NCI-H1417 (cell line): Measurements from ENCODE around the gene CREB3L1.
"Not testable (repeated sequence)": the region's sequence is repeated elsewhere in the genome, so short reads cannot be mapped to it uniquely, and the experiment has no call there.

ENCODE experiments used
- DNase-seq, 3 experiments: peaks; one replicate each; lab custom pipeline; 2025; lab: John Stamatoyannopoulos, UW

The CREB3L1 gene

DNA sequence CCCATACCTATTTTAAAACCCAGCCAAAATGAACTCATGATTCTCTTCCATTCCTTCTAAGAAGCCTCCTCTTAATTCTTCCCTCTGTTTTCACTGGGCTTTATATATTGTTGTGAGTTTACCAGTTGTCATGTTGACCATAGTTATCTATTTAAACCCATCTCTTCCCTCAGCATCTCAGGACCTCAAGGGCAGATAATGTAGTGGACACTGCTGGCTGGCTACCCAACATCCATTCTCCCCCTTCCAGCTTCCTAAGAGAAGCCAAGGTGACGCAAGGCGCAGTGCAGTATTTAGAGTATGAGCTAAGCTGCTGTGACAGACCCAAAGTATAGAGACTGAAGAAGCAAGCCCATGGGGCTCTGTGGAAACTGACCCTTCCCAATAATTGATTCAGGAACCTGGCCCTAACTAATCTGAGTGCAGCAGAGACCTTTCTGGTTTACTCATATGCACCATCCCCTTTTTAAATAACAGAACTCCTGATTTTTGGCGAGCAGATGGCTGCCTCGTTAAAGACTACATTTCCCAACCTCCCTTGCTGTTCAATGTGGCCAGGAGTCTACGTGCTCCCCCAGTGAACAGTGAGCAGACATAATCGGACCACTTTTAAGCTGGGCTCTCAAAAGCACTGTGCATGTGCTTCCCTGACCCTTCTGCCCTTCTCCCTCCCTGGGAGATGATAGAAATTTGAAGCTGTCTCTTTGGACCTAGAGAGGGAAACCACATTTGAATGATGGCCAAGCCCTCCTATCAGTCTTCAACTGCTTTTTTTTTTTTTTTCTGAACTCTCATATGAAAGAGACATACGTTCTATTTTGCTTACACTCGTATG lies 28.1 kb upstream of the CREB3L1 start:
- DNase-seq = no peak

DNA sequence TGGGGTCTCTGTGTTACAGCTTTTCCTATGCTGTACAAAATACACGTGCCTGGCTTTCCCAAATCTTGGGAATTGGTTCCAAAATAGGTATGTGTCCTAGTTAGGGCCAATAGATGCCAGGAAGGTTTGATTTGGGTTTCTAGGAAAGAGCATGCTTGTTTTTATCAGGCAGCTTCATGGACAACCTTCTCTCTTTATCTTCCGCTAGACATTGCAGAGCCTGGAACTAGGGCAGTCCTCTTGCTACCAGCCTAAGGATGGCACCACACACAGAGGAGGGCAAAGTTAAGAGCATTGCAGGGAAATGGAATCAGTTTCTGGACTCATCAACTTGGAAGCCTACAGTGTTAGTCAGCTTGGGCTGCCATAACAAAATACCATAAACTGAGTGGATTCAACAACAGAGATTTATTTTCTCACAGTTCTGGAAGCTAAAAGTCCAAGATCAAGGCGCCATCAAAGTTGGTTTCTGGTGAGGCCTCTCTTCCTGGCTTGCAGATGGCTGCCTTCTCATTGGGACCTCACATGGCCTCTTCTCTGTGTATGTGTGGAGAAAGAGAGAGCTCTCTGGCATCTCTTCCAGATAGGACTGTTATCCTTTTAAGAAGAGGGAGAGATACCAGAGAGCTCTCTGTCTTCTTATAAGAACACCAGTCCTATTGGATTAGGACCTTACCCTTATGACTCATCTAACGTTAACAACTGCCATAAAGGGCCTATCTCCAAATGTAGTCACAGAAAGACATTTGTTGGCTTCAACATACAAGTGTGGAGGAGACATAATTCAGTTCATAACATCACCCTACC lies 27.3 kb upstream of the CREB3L1 start:
- DNase-seq = no peak

DNA sequence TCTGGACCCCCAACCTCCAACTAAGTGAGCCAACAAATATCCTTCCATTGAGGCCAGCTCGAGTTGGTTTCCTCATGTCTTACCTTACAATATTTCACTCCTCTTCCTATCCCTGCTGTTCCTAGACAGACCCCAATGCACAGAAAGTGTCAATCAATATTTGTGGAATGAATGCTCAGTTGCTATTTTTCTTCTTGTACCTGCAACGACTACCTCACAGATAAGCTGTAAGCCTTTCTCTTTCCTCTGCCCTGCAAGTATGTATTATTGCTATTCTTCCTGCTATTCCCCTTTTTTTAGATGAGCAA lies 26.8 kb upstream of the CREB3L1 start:
- DNase-seq = no peak

DNA sequence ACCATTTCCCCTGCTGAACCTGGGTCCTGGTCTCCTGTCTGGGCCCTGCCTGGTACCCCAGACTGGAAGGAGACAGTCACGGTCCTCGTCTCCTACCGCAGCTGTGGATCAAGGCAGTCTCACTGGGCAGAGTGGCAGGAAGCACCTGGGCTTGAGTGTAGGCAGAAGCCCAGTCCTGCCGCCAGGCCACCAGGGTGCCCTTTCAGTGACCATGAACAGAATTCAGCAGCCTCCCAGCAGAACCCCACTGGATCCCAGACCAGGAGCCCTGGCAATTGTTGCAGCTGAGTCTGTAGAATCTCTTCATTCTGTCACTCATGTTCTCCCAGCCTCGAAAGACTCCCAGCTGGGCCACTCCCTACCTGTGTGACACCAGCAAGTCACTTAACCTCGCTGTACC lies 25.5 kb upstream of the CREB3L1 start:
- DNase-seq = no peak

DNA sequence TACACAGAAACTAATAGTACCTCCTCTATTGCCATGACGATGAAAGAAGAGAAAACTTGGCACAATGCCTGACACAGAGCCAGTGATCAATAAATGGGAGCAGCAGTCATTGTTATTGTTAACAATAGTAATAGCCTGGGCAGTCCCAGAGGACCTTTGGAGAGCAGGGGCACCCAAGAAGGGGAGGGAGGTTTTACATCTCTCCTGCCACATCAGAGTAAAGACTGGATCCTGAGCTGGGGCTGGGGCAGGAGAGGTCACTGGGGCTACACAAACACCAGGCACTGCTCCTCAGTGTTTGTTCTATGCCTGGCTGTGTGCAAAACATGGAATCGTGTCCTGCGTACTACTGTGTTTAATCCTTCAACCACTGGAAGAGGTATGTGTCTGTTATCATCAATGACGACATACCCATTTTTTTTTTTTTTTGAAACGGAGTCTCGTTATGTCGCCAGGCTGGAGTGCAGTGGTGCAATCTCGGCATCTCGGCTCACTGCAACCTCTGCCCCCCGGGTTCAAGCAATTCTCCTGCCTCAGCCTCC lies 25.0 kb upstream of the CREB3L1 start:
- peak; percentile 36 to 71 (median 36) for DNase-seq

DNA sequence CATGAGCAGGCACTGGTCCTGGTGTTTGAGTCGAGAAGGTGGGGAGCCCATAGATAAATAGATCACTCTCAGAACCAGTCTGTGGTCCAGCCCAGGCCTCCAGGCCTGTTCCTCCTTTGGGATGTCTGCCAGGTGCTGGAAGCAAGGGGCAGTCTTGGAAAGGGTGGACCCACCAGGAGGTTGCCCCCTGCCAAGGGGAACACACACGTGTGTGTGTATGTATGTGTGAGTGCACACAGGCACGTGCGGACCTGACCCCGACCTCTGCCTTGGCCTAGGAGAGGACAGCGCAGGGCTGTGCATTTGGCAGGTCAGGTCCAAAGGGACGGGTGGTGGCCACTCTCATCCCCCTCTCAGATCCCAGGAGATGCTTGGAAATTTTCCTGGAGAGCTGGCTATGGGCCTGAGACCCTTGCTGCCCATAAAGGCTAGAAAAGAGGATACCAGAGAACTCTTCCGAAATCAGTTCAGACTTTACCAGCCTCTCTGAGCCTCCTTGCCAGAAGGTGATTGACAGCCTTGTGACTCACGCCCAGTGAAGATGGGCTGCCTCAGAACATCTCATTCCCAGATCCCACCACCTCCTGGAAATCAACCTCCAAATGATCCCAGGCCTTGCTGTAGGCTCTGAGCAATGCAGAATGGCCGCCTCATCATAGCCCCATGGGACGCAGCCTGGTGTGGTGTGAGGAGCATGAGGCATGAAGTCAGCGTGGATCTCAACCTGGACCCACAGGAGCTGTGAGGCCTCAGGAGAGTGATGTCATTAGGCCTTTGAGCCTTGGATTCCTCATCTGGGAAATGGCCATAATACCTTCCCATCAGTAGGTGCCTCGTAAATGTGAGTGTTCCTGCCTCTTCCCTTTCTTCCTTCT lies 24.0 kb upstream of the CREB3L1 start:
- DNase-seq = no peak

DNA sequence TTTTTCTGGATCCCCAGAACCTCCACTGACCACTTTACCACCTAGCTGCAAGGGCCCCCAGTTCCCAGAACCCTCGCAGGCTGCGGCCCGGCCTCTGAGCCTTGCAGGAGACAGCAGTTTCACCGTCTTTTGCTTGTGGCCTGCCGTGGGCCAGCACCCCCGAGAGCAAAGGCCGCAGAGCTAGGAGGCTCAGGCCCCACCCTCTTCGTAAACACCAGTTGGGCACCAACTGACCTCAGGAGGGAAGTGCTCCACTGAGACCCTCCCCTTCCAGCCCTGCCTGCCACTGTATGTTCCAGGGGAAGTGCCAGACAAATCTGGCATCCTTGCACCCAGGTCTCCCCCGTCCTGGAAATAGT lies 23.4 kb upstream of the CREB3L1 start:
- DNase-seq = no peak

DNA sequence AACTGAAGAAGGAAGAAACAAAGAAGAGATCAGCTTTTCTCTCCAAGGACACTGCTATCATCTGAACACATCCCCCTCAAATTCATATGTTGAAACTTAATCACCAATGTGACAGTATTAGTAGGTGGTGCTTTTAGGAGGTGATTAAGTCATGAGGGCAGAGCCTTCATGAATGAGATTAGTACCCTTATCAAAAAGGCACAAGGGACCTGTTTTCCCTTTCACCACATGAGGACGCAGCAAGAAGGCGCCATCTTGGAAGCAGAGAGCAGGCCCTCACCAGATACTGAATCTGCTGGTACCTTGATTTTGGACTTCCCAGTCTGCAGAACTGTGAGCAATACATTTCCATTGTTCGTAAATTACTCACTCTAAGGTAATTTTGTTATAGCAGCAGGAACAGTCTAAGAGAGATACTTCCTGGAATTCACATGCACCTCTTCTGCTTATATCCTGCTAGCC lies 20.9 kb upstream of the CREB3L1 start:
- no peak for DNase-seq

DNA sequence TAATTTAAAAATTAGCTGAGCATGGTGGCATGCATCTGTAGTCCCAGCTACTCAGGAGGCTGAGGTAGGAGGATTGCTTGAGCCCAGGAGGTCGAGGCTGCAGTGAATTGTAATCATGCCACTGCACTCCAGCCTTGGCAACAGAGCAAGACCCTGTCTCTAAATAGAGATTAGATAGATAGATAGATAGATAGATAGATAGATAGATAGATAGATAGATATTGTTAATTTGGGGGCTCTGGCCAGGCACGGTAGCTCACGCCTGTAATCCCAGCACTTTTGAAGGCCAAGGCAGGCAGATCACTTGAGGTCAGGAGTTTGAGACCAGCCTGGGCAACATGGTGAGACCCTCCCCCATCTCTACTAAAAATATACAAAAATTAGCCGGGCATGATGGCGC lies 18.1 kb upstream of the CREB3L1 start:
- DNase-seq = not testable (repeated sequence)

DNA sequence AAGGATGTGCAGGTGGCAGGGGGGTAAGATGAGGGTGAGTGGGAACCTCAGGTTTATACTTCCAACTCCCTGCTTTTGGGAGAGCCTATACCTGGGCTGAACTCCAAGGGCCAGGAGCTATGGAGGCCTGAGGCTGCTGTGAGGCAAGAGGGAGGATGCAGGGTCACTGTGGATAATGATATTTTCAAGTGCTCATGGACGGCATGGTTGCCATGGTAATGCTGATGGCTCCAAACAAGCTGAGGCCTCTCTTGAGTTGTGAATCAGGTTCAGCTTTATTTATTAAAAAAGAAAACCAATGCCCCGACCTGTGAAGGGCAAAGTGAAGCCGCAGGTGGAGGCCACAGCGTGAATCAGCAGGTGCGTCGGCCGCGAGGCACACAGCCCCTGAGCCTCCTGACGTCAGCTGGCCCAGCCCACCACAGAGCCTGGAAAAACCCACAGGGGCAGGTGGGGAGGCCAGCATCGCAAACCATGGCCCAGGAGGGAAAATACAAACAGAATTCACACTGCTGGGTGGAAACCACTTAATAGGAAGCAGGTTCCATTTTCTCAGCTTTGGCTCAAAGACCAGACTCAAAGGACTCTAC lies 17.4 kb upstream of the CREB3L1 start:
- peak; percentile 28 to 85 (median 64) for DNase-seq

DNA sequence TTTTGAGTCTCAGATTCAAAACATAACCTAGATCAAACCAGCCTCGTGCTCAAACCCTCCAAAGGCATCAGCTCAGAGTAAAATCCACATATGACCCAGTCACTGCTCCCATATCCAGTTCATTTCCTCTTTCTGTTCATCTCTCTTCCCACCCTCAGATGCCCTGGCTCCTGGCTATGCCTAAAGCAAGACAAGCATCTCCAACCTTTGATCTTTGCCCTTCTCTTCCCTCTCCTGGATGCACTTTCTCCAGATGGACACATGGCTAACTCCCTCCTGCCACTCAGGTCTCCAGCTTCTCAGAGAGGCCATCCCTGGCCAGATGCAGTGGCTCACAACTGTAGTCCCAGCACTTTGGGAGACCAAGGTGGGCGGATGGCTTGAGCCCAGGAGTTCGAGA lies 14.3 kb upstream of the CREB3L1 start:
- DNase-seq = no peak

DNA sequence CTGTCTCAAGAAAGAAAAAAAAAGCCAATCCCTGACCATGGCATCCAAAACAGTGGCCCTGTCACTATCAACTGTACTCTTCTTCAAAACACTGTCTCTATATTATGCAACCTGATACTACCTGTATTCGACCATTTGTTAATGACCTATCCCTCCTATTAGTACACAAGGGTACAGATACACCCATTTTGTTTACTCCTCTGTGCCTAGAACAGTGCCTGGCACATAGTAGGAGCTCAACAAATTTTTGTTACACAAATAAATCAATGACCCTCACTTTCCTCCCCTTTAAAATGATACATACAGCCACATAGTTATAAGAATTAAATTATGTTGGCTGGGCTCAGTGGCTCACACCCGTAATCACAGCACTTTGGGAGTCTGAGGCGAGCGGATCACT lies 13.4 kb upstream of the CREB3L1 start:
- DNase-seq = no peak

DNA sequence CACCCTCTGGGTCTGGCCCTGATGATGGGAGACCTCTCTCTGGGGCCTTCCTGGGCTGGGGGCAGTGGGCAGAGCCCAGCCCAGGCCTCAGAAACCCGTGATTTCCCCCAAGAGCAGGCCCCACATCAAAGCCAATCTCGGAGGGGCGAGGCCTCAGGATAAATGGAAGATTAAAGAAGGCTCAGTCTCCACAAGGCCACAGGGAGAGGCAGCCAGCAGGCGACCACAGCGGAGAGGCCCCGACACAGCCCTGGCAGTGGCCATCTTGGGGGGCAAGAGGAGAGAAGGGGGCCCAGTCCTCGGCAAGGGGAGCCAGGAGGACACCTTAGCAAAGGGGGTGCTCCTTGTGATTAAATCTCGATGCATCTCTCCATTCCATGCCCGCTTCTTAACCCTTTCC lies 12.5 kb upstream of the CREB3L1 start:
- DNase-seq = no peak

DNA sequence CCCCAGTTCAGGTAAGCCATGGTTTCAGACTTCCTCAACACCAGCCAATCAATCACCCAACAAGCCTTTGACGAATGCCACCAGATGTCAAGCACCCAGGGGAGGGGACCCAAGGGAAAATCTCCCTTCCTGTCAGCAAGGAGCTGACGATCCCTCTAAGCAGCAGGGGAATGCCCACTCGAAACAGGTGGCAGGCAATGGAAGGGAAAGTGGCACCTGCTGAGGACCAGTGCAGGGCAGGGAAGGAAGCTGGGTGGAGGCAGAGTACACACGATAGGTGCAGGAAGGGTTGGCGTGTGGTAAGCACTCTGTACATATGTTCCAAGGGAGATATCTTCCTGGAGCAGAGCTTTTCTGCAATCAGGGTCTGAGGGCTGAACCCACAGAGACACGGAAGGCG lies 11.7 kb upstream of the CREB3L1 start:
- peak in 1 of 3 experiments; percentile 28 for DNase-seq

DNA sequence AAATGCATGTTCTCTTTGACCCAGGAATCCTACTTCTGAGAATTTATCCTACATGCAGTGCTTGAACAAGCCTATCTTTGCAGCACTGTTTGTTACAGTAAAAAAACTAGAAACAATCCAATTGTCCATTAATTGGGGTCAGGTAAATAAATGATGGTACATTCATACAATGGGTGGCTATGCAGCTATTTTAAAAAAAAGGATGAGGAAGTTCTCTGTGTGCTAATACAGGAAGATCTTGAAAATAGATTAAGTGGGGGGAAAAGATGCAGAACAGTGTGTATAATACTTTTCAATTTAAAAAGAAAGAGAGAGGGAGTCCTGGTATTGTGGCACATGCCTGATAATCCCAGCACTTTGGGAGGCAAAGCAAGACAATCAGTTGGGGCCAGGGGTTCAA lies 9.5 kb upstream of the CREB3L1 start:
- DNase-seq = no peak

DNA sequence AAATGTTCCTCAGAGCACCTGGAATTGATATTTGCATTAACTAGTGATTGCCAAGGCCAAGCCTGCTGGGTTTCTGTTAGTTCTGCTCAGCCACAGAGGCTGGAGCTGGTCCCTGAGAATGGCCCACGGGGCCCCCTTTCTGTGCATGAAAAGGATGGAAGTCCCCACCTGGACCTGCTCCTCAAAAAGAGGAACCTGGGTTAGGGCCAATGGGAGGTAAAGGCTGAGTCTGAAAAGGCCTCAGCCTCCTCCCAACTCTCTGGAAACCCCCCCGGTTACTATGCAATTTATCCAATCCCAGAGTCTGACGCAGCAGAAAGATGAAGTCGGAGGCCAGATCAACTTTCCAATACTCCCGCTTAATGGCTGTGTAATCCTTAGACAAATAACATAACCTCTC lies 6.8 kb upstream of the CREB3L1 start:
- DNase-seq = no peak

DNA sequence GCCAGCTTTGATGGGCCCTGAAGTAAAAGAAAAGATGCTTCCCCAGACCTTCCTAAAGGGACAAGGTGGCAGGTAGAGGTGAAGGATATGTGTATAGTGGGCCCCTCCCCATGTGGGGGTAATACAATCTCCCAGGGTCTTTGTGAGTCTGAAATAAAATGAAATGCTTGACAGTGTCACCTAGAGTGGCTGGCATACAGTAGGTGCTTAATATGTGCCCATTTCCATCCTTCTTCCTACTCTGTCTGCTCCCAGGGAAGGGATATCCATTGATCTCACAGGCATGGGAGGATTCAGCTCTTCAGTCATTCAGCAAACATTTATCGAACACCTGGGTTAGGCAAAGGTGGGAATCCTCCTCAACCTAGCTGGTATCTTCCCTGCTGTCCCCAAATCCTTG lies 6.1 kb upstream of the CREB3L1 start:
- DNase-seq = no peak

DNA sequence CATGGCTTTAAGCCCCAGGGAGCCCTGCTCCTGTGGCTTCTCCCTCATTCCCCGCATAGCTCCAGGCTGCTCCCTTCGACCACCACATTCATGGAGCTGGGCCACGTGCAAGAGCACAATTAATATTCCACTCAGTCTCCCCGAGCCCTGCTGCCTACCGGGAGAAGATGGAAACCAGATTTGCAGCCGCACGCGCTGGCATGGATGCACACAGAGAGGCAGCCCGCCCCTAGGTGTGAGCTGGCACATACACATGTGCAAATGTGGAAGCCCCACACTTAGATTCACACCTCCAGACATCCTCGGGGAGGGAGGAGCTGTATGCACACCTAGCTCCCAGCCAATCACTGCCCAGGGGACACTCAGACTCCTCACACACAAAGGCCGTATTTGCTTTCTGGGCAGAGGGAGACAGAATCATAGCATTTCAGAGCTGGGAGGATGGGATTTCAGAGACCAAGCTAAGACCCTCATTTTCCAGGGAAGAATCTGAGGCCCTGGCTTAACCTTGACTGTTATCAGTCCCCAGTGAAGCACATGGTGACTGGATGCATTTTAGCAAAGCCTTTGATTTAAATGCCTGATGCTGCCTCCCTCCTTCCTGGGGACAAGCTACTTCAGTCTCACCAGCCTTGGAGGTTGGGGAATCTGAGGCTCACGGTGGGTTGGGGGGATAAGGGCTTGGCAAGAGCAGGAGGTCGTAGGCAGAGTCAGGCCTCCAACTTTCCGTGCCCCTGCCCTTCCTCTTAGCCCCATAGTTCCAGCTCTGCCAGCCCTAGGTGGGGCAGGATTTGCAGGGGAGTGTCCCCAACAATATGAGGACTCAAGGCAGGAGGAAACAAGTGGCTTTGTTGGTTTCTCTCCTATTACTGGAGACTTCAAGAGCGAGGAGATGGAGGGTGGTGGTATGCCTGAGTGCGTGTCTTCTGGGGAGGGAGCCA lies 5.3 kb upstream of the CREB3L1 start:
- DNase-seq = peak in 1 of 3 experiments; percentile 32

DNA sequence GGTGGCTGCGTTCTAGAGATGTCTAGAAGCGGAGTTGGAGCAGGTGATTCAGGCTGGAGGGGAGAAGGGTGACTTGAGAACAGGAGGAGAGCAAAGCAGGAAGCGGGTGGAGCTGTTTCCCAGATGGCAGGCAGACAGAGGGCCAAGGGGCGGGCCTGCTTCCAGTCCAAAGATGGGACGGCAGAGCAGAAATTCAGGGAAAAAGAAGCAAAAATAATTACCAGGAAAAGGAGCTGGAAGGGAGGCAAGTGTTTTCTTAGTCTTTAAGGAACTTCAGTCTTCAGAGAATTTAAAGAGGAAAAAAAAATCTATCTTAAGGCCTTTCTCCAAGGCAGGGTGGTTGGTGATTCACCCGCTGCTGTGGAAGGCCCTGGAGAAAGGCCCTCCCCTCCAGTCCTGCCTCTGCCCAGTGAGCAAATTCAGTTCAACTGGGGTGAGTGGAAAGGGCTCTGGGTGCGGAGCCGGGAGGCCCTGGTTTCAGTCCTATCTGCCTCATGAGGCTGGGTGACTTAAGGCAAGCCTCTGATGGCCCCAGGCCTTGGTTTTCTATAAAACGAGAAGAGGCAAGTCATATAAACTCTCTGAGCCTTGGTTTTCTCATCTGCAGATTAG lies 4.5 kb upstream of the CREB3L1 start:
- no peak for DNase-seq

DNA sequence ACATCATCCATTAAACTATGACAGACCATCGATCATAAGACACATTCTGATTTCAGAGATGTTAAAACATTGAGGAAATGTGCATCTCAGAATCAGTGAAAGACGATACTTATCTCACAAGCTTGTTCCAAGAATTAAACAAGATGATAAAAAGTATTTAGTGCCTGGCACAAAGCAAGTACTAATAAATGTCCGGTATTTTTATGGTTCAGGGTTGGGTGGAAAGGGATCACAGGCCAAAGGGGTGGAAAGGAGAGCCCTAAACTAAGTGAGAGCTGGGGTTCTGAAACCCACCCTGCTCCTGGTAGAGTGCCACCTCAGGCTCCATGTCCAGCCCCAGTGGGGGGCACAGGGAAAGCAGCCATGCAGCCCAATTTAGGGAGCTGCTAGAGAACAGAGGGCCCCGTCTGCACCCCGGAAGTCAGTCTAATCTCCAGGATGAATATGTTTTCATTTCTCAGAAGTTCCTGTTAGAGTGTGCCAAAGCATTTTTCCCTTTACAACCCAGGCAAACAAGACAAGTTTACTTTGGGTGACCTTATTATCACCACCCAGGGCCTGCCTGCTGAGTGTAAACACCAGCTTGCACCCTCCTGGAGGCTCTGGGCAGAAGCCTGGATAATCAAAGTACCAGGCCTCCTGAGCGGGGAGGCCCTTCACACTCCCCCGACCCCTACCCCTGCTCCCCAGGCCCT lies 3.8 kb upstream of the CREB3L1 start:
- DNase-seq = peak in 2 of 3 experiments; percentile 48 to 63
